Esophagus muscularis mucosa (tissue), 4 donors: ENCODE measurements around the gene GSG1L2. TPM values are rescaled to one million over a fixed set of nuclear protein-coding genes. Genes with fewer than 3 reads are reported as not detected.

Experiments used
- DNase-seq: peaks from one replicate; pipeline ENCODE4 v3.0.0-alpha.2; 2017; ENCODE audit errors: extremely low spot score
- H3K27ac ChIP-seq, 4 donors: fragments of 200-600 bp; sonication (generic); replicated peaks in 1 of 4; 1 replicate in 3 of 4; 2 replicates in 1 of 4; pipeline ENCODE4 v1.5.1; 2016 to 2019; ENCODE audit warnings: mild to moderate bottlenecking in 1 of 4
- H3K27me3 ChIP-seq, 4 donors: fragments of 200-600 bp; sonication (generic); one replicate each; pipeline versions ENCODE4 v1.5.1 to v1.6.0; 2016 to 2019
- H3K36me3 ChIP-seq, 4 donors: fragments of 200-600 bp; sonication (generic); one replicate each; pipeline ENCODE4 v1.5.1; 2016 to 2019
- H3K4me1 ChIP-seq, 4 donors: fragments of 200-600 bp; sonication (generic); one replicate each; pipeline ENCODE4 v1.5.1; 2016 to 2019
- H3K4me3 ChIP-seq, 4 donors: fragments of 200-600 bp; sonication (generic); 1 replicate in 2 of 4; 2 replicates in 2 of 4; pipeline ENCODE4 v1.5.1; 2016 to 2019; ENCODE audit warnings: mild to moderate bottlenecking in 4 of 4, moderate library complexity in 1 of 4
- H3K9me3 ChIP-seq, 4 donors: fragments of 200-600 bp; sonication (generic); 1 replicate in 3 of 4; 2 replicates in 1 of 4; pipeline ENCODE4 v1.5.1; 2016 to 2019
- CTCF ChIP-seq, 3 experiments: fragments of 200-600 bp in 2 of 3; fragments of 450-650 bp in 1 of 3; sonication (generic) in 2 of 3; IDR thresholded peaks; one replicate each; pipeline ENCODE4 v1.5.1; 2017 to 2019; ENCODE audit warnings: antibody characterized with exemption in 3 of 3, mild to moderate bottlenecking in 2 of 3, moderate library complexity in 1 of 3
- EP300 ChIP-seq: sonication (generic); formaldehyde crosslinking; IDR thresholded peaks from one replicate; pipeline ENCODE4 v1.6.1; 2017; ENCODE audit warnings: antibody characterized with exemption
- POLR2A ChIP-seq: fragments of 450-650 bp; IDR thresholded peaks from one replicate; pipeline ENCODE4 v1.6.1; 2017; ENCODE audit warnings: antibody characterized with exemption, moderate library complexity, mild to moderate bottlenecking, low read depth
- POLR2AphosphoS5 ChIP-seq, 2 donors: sonication (generic); formaldehyde crosslinking; IDR thresholded peaks; one replicate each; pipeline ENCODE4 v1.6.1; 2017; ENCODE audit warnings: antibody characterized with exemption in 2 of 2
- WGBS: methylation state at CpG from one replicate; pipeline ENCODE4 v1.1.5; 2018; 5-methylcytosine and 5-hydroxymethylcytosine counted together
- intact Hi-C: fragments of 100-400 bp; cut with DNase I; formaldehyde crosslinking; loops from one replicate; pipeline ENCODE4 v1.15.1; 2023
- total RNA-seq, 4 donors: library from RNA; depleted of rRNA; stranded (reverse); fragments of >200 nt; gene quantifications; one replicate each; pipeline versions ENCODE4 v1.1.0 to v1.2.1, GENCODE V29; 2016

Gene GSG1L2
- total RNA-seq, 4 donors from 2014 or later, result not detected

- peaks cover 0 to 8% (median 3%) of the 10 kb centered on the region in 4 donors for H3K9me3 ChIP-seq
- H3K4me1 ChIP-seq, result no peaks in the 10 kb centered on the region
- peaks cover 0 to 4% (median 0%) of the 10 kb centered on the region in 4 donors for H3K36me3 ChIP-seq
- peaks cover 0 to 3% (median 0%) of the 10 kb centered on the region in 4 donors for H3K27me3 ChIP-seq
- H3K4me3 ChIP-seq, result no peak overlapping the region
- DNase-seq, result no peak
- 86% methylated on average over 9 of the region's 9 CpGs for WGBS
- no peak overlapping the region for H3K27ac ChIP-seq
- TF ChIP-seq CTCF (IDR thresholded peaks at IDR 0.05) (no peak), EP300 (no peak), POLR2A (no peak), POLR2AphosphoS5 (IDR thresholded peaks at IDR 0.05) (no peak)
- intact Hi-C loops, result no loop called here
Measured at GRCh38 chr17:9776911-9777310, 45.0 kb downstream of the GSG1L2 start.

- WGBS, result 84% methylated on average over 13 of the region's 19 CpGs
- Histone ChIP-seq H3K4me3 (no peak overlapping the region), H3K4me1 (no peaks in the 10 kb centered on the region), H3K9me3 (peaks cover 0 to 8% (median 3%) of the 10 kb centered on the region in 4 donors), H3K27ac (no peak overlapping the region), H3K36me3 (no peaks in the 10 kb centered on the region), H3K27me3 (peaks cover 0 to 9% (median 0%) of the 10 kb centered on the region in 4 donors)
- intact Hi-C loops, result no loop called here
- DNase-seq, result no peak
- TF ChIP-seq POLR2A (no peak), CTCF (IDR thresholded peaks at IDR 0.05) (no peak), EP300 (no peak), POLR2AphosphoS5 (IDR thresholded peaks at IDR 0.05) (no peak)
Measured at GRCh38 chr17:9772658-9773057, 49.2 kb downstream of the GSG1L2 start.

GRCh38 chr17:9771465-9771864, 50.4 kb downstream of the GSG1L2 start:
- Histone ChIP-seq H3K4me3 (no peak overlapping the region), H3K9me3 (peaks cover 0 to 8% (median 3%) of the 10 kb centered on the region in 4 donors), H3K4me1 (no peaks in the 10 kb centered on the region), H3K36me3 (no peaks in the 10 kb centered on the region), H3K27me3 (peaks cover 0 to 9% (median 0%) of the 10 kb centered on the region in 4 donors), H3K27ac (no peak overlapping the region)
- TF ChIP-seq CTCF (IDR thresholded peaks at IDR 0.05) (no peak), EP300 (no peak), POLR2AphosphoS5 (IDR thresholded peaks at IDR 0.05) (no peak), POLR2A (no peak)
- DNase-seq, result no peak
- 95% methylated on average over 25 of the region's 27 CpGs for WGBS
- intact Hi-C loops, result no loop called here

- no peak overlapping the region for H3K4me3 ChIP-seq
- no peak overlapping the region for H3K27ac ChIP-seq
- intact Hi-C loops, result no loop called here
- TF ChIP-seq POLR2A (no peak), CTCF (IDR thresholded peaks at IDR 0.05) (no peak), EP300 (no peak), POLR2AphosphoS5 (IDR thresholded peaks at IDR 0.05) (no peak)
- DNase-seq, result no peak
- no peaks in the 10 kb centered on the region for H3K36me3 ChIP-seq
- H3K9me3 ChIP-seq, result no peaks in the 10 kb centered on the region
- H3K27me3 ChIP-seq, result peaks cover 0 to 9% (median 0%) of the 10 kb centered on the region in 4 donors
- H3K4me1 ChIP-seq, result no peaks in the 10 kb centered on the region
- 95% methylated on average over 8 of the region's 15 CpGs for WGBS
Measured at GRCh38 chr17:9769036-9769695, 52.7 kb downstream of the GSG1L2 start.

GRCh38 chr17:9768381-9768934, 53.4 kb downstream of the GSG1L2 start:
- Histone ChIP-seq H3K27me3 (peaks cover 0 to 9% (median 0%) of the 10 kb centered on the region in 4 donors), H3K36me3 (no peaks in the 10 kb centered on the region), H3K4me1 (no peaks in the 10 kb centered on the region), H3K4me3 (no peak overlapping the region), H3K27ac (no peak overlapping the region), H3K9me3 (no peaks in the 10 kb centered on the region)
- no peak for TF ChIP-seq POLR2AphosphoS5 (IDR thresholded peaks at IDR 0.05)
- peak; percentile 17 to 64 (median 62) for TF ChIP-seq CTCF (IDR thresholded peaks at IDR 0.05)
- WGBS, result 52% methylated on average over 5 of the region's 5 CpGs
- no peak for DNase-seq
- intact Hi-C loops, result no loop called here
